GM12873 (cell line): ENCODE measurements around the gene FAAH.

Experiments used
- CTCF ChIP-seq: IDR thresholded peaks from 2 replicates; pipeline ENCODE4 v1.5.1; 2012; ENCODE audit warnings: low read depth, mild to moderate bottlenecking, moderate library complexity, low read length, control low read depth; ENCODE audit not compliant: insufficient read depth; ENCODE audit errors: missing control alignments

Gene FAAH

DNA sequence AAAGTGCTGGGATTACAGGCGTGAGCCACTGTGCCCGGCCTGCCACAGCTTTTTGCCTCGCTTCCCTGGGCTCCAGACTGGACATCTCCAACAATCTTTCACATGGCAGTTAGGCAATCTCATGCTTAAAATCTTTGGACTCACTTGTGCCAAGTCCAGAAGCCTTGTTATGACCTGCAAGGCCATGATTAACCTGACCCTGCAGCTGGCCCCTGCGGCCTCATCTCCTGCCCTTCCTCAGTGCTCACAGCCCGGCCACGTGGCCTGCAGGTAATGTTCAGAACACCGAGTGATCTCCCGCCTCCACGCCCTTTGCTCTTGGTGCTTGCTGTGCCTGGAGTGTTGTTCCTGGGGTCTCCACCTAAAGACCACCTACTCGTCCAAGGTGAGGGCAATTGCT is 24.9 kb downstream of the FAAH start:
- no peak for TF ChIP-seq CTCF

- TF ChIP-seq CTCF: no peak
Measured at GRCh38 chr1:46420533-46420915, 26.4 kb downstream of the FAAH start.

GRCh38 chr1:46421739-46422138 is 27.6 kb downstream of the FAAH start:
- no peak for TF ChIP-seq CTCF

DNA sequence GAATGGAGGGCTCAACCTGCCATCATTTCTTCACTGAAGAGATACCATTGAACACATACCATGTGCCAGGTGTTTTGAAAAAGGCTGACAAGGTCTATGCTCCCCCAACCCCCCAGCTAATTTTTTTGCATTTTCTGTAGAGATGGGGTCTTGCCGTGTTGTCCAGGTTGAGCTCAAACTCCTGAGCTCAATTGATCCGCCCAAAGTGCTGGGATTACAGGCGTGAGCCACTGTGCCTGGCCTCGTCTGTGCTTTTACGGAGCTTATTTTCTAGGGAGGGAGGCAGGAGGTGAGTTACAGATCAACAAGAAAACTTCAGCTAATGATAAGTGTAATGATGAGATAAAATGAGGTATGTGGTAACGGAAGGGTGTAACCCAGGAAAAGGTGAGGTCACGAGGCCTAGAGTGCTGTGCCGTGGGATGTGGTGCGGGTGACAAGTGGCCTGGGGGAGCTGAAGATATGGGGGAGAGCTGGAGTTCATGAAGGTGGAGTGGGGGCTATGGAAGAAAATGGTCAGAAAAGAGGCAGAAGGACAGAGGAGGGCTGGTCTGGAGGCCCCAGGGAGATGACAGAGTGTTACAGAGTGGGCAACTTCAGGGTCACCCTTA is 28.2 kb downstream of the FAAH start:
- TF ChIP-seq CTCF: no peak

DNA sequence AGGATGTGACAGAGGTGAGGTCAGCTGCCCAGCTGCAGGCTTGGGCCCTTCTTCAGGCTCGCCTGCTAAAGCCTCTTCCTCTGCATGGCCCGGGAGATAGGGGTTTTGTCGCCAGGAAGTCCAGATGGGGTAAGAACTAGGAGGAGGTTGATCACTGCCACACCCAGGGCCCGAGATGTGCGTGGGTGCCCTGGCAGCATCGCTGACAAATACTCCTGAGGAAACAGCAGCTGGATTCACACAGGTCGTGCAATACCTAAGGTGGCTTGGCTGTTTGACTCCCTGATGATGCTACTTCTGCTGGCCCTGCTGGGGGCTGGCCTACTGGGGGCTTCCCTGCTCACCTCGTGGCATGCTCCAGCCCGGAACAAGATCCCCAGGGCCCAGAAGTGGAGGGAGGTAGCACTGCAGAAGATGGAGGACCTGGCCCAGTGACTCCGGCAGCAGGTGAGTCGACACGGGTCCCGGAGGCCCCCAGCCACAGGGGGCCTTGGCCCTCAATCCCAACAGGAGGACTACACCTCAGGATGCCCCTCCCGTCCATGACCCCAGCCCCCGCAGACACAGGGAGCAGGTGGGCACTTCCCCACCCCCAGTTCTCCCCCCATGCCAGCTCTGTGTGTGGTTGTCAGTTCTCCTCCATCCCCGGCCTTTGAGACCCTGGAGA is 29.6 kb downstream of the FAAH start:
- no peak for TF ChIP-seq CTCF

- no peak for TF ChIP-seq CTCF
Measured at GRCh38 chr1:46424730-46425129, 30.6 kb downstream of the FAAH start.

GRCh38 chr1:46425726-46426125 is 31.6 kb downstream of the FAAH start:
- no peak for TF ChIP-seq CTCF
